GM18861 (cell line): Measurements from ENCODE around the gene KAT7.

Experiments
- ATAC-seq: cut with Tn5 transposase; IDR thresholded peaks from one replicate; pipeline ENCODE4 v1.9.1; 2021; ENCODE audit not compliant: unreplicated experiment

The KAT7 gene

GRCh38 chr17:49760296-49760695 is 28.2 kb upstream of the KAT7 start:
- ATAC-seq: no peak

DNA sequence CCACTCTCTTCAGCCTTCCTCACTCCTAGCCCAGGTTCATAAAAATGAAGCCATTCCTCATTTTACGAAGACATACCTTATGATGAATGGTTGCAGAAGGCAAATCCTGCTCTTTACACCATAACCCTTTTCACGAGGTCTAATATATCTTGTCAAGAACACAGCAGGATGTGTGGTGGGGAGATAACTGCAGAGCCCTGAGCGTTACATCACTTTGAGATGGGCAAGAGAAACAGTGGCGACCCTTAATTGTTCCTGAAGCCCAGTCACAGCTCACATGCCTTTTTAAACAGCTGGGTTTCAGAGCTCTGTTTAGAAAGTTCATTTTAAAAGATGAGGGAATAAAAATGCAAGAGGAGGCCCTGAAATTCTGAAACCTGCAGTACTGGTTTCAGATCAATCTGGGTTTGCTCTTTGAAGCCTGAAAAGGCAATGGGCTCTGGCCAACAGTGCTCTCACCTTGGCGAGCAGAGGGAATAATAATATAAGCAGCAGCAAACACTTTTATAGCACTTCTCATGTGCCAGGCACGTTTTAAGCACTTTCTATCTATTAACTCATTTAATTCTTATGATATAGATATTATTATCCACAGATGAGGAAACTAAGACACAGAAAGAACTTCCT is 27.4 kb upstream of the KAT7 start:
- no peak for ATAC-seq

- ATAC-seq: no peak
Measured at GRCh38 chr17:49762151-49762941, 26.1 kb upstream of the KAT7 start.

- ATAC-seq: peak; percentile 87
Measured at GRCh38 chr17:49763735-49764558, 24.5 kb upstream of the KAT7 start, which contains the start of gene FAM117A. TSS of gene FAM117A (minus strand) at chr17:49764131. CDS start at chr17:49764087, 44 bp downstream.

DNA sequence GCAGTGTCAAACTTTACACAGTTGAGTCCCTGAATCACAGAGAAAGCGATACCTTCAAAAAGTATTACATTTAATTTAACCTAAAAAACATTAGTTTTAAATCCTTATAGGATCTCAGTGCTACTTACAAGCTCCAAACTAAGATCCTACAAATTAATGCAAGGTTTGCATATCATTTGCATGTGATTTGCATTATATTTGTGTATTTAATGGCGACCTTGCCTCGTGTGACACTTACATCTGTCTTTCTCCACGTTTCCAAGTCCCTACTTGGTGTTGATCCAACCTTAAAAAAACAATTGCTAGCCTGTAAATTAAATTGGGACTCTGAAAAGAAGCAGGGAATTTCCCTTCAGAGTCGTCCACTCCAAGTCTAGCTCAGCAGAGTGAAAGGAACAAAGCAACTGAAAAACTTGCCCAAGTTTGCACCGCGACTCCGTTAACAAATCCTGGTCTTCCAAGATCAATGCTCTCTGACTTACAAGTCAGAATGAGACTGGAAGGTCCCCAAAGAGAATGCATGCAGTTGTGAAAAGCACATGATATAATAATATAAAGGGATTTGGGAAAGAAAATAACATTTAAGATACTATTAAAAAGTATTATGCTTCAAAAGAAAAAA is 23.8 kb upstream of the KAT7 start:
- ATAC-seq: no peak

DNA sequence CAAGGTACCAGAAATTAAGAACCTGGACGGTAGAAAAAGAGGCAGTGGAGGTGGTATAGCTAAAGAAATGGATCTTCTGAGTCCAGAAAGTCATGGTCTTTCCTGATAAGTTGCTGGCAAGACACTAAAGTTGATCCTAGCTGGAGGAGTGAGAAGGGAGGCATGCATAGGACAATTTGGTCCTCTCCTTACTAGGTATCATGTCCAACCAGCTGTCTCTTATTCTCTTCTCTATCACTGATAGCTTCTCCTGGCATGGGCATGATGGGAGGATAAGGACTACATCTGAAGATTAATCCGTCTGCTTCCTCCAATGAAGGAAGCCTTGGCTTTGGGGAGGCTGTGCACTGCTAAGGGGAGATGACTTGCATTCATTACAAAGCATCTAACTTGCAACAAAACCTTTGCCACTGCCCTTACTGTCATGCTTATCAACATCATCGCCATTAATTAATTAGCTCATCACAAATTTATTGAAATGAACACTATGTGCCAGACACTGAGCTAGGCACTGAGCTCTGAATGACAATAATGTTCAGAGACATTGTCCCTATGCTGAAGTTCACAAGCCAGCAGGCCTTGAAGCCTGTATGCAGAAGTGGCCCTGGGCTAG is 21.5 kb upstream of the KAT7 start:
- no peak for ATAC-seq

DNA sequence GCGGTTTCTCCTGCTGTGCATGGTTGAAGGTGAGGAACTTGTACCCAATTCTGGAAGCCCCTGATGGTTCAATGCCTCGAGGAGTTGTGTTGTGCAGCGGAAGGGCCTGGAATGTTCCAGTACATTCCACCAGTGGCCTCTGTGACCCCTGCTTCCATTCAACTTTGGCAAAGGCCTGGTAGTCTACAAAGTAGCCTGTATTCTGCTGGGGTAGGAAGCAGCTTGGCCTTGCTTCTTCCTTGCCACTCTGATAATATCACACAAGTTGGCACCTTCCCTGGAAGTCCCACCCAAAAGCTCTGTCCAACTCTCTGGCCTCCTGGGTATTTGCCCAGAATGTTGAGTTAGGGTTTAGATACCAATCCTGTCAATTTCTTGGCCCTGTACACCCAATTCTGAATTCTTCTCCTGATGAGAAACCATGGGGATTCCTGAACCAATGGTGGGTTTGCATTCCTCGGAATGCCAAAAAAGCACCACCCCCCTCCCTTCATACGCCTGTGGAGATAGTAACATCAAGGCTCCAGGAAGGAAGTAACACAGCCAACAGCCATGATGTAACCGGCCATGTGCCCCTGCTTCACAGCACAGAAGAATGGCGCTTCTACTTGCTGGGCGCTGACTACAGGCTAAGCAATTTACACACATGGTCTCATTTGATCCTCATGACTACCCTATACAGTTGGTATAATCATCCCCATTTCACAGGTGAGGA is 12.8 kb upstream of the KAT7 start:
- ATAC-seq: no peak

DNA sequence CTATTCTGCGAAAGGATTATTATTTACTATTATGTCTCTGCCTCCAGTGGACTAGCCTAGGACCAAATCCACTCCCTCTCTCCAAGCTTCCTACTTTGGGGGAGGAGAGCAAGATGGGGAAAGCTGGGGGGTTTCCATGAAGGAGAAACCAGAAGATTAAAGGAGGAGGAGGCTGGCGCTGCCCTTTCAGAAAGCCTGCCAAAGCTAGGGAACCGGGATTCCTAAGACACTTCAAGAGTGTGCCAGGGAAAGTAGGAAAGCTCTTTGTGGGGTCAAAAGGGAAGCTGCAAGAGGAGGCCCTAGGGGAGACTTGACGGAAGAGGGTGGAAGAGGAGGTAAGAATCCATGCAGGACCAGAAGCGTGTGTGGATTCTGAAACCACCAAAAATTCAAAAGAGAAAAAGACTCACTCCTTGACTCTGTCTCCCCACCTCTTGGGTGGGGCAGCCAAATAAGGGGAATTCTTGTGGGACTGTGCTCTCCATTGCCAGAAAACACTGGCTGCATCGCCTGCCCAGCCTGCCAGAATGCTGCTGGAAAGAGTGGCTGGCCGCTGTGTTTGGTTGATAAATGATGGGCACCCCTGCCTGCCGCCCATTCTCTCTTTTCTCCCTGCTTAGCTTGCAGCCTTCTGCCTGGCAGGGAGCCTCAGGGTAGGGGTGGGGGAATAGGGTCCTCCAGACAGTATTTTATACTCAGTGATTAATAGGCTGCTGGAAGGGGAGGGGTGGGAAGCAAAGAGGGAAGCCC is 11.8 kb upstream of the KAT7 start:
- ATAC-seq: no peak

DNA sequence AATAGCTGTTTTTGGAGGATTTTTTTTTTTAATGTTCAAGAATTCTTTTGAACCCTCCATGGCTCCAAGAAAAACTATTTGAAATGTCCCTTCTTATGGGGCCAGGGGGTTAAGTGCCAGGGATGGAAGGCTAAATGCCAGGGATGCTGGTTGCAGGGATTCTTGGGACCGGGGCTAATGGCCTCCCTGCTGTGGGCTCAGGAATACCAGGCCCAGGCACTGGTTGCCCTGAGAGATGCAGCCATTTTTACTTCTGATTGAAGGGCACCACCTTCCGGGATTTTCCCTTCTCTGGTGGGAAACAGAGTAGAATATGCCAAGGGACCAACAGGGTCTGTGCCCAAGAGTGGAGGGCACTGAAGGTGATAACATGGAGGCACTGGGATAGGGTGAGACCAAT is 10.9 kb upstream of the KAT7 start:
- no peak for ATAC-seq

- ATAC-seq: no peak
Measured at GRCh38 chr17:49779156-49779738, 9.2 kb upstream of the KAT7 start.

- no peak for ATAC-seq
Measured at GRCh38 chr17:49779739-49780231, 8.7 kb upstream of the KAT7 start.

DNA sequence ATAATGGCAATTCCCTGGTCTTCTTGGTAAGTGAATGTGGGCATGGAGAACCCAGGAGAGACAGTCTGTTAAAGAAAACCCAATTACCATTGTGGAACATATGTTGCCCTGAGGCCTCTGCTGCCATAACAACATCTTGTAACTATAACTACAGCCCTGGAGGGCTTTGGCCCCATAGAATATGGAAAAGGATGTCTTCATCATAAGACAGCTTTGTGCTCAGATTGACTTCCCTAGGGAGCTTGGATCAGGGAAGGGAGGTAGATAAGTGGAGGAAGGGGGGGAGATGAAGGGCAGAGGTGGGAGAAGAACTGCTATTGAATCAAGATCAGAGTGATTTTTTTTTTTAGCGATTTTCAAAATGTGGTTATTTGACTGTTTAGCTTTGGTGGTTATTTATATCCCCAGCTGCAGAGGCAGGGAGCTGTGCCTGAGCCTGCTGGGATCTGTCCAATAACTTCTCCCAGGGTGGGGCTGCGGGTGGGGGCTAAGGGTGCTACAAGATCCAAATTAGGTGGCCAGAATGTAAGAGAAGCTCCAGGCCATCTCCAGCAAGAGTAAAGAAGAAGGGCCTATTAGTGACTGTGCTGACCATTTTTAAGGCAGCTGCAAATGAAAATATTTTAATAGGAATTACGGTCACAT is 5.3 kb upstream of the KAT7 start:
- no peak for ATAC-seq

GRCh38 chr17:49783791-49784190 is 4.7 kb upstream of the KAT7 start:
- no peak for ATAC-seq

- ATAC-seq: no peak
Measured at GRCh38 chr17:49784636-49785035, 3.8 kb upstream of the KAT7 start.

- no peak for ATAC-seq
Measured at GRCh38 chr17:49787884-49788477, 500 bp upstream of the KAT7 start.

DNA sequence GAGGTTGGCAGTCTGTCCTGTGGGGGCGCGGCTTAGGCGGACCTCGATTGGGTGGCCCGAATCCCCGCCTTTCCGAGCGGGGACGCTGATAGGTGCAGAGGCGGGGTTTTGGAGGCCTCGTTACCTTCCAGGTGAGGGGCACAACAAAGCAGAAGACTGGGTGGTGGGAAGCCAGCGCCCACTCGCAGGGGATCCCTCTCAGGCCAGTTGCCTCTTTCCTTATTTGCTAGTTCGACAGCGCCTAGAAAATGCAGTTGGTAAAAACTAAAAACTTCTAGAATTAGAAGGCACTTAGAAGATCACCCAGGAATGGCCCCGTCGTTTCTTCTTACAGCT is 730 bp downstream of the KAT7 start:
- ATAC-seq: no peak

- ATAC-seq: no peak
Measured at GRCh38 chr17:49793309-49793708, 4.8 kb downstream of the KAT7 start.

DNA sequence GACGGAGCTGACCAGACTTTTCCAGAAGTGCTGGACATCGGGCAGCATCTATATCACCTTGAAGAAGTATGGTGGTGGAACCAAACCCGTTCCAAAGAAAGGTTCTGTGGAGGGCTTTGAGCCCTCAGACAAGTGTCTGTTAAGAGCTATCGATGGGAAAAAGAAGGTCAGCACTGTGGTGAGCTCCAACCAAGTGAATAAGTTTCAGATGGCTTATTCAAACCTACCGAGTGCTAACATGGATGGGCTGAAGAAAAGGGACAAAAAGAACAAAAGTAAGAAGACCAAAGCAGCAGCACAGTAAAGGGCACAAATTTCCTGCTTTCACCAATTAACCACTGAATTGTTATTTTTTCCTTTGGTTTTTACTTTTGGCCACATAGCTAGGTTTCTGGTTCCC is 6.9 kb downstream of the KAT7 start:
- ATAC-seq: no peak
